Astrocyte (in vitro differentiated cells and primary cell): ENCODE data around the gene IQGAP1.

Experiments used
- CTCF ChIP-seq: IDR thresholded peaks from 2 replicates; pipeline ENCODE4 v1.5.1; 2011; ENCODE audit warnings: low read depth, mild to moderate bottlenecking, inconsistent platforms, low read length, moderate library complexity; ENCODE audit not compliant: insufficient read depth
- EZH2 ChIP-seq: IDR thresholded peaks from 2 replicates; pipeline ENCODE4 v1.6.1; 2012; ENCODE audit warnings: mild to moderate bottlenecking, low read length, inconsistent platforms; ENCODE audit not compliant: insufficient read depth

- TF ChIP-seq CTCF (no peak), EZH2 (no peak)
These were observed 19.3 kb downstream of the IQGAP1 start for GRCh38 chr15:90407336-90407735.
